NK-92 treated with Interleukin-12 subunit alpha and Interleukin-12 subunit beta, amount 100 ng/mL, for 24 hours (cell line): ENCODE data around the gene TMEM269.

Experiments used
- DNase-seq: peaks from one replicate; lab custom pipeline; 2025; lab: John Stamatoyannopoulos, UW

TMEM269 gene, protein sequence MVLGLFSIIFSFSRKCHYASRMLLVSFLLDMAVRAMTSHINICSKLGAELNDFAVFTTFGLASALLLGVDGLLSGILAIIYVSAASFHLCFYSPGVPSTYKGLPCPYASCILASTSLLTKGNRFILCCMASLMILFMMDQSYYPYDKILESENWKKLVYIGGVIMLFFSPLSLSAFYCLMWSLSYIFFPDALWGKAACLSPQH

DNA sequence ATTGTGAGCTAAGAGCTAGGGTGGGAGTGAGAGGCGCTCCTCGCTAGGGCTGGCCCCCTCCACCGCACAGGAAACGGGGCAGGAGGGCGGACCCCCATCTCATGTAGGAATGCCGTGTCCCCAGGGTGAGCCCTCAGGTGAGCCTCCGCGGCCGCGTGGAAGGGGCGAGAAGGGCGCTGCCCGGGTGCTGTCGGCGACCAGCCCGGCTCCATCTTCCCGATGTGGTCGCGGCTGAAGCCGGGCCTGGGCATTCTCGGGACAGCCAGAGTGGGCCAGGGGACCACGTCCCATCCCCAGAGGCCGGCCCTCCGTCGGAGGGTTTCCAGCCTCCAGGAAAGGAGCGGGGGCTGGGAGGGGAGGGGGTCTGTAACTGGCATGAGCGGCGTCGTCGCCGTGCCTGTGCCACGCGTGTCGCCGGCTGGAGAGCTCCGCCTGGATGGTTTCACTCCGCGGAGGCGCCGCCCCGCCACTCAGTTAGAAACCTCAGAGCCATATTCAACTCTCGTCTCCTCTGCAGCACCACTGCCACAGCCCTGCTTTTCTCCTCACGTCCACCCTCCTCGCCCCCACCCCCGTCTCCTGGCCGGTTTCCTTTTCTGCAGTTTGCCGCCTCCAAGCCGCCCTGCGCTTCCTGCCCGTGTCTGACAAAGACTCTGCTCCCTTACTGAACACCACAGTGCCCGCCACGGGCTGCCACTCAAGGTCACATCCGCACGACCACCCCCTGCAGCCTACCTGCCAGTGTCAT, at the start of gene TMEM269:
TMEM269 (plus strand) TSS at position 46 of the 748 bp plus-strand sequence. CDS start 4,903 bp downstream, outside the sequence.
- no peak for DNase-seq

DNA sequence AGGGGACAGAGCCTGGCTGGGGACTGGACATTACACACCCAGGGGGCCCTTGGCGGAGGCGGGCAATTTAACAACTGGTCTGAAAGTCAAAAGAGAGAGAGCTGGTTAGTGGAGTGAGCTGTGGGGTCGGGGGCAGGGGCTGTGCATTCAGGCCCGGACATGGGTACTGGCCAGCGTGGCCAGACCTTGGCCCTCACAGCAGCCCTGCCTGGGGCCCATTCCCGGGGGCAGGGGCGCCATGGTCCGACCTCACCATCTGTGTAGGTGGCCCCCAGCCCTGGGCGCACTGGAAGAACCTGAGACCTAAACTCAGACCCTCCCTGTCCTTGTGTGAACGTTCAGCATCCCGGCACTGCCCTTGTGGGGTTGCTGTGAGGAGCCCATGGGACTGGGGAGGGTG, 49.7 kb upstream of the TMEM269 start:
- DNase-seq, result no peak

DNA sequence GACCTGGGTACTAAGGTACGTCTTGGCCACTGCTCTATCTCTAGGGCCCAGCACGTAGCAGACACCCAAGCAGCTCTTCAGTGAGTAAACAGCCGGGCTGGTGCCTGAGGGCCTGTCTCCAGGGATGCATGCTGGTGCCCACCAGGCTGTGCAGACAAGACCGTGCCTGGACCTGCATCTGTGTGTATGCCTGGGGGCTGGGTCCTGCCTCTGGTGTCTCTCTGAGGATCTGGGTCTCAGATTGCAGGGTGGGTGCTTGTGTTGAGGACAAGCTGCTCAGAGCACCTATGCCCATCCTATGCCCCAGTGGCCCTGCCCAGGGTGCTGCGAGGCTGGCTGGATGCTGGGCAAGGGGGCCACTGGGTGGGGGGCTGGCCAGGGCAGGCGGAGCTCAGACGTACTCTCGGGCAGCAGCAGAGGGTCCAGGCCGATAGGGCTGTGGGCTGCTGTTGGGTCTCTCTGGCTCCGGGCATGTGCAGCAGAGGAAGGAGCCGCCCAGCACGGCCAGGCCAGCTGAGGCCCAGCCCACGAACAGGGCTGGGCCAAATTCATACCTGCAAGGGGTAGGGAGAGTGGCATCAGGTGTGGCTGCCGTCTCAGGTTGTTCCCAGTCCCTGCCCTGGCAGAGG, 49.2 kb upstream of the TMEM269 start:
- no peak for DNase-seq

DNA sequence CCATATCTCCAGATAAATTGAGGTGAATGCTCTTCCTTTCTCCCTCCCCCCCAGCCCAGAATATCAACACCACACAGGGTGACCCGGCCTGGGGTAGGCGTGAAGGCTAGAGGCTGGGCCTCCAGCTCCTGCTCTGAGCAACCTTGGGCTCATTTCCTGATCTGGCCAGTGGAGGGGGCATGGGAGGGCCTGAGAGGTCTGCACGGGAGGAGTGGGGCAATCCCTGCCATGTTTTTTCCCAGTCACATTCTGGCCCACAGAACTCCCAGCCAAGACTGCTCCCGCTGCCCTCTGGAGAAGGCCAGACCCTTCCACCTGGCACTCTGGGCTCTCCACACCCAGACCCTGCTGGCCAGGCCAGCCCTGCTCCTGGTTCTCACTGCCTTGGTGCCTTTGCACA, 48.6 kb upstream of the TMEM269 start:
- no peak for DNase-seq

DNA sequence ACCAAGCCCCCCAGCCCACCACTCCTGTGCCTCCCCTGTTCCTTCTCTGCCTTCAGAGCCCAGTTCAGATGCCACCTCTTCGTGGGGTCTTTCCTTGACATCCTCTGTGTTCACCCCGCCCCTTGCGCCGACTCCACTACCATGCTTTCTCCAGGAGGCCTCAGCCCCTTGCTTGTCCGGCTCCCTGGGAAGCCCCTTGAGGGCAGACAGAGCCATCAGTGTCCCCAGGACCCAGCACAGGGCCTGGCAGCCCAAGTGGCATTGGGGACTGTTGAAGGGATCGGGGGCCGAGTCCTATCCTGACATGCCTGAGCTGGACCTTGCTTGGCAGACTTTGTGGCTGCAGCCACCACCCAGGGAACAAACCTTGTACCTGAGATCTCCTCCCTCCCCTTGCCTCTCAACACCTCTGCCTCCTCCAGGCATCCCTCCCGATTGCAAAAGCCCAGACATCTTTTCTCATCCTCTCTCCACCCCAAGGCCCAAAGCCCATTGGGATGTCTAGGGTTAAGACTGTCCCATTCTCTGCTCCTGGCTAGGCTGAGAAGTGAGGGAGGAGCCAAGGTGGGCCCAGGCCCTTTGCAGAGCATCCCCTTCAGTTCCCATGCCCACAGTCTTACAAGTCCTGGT, 48.1 kb upstream of the TMEM269 start:
- DNase-seq, result no peak

DNA sequence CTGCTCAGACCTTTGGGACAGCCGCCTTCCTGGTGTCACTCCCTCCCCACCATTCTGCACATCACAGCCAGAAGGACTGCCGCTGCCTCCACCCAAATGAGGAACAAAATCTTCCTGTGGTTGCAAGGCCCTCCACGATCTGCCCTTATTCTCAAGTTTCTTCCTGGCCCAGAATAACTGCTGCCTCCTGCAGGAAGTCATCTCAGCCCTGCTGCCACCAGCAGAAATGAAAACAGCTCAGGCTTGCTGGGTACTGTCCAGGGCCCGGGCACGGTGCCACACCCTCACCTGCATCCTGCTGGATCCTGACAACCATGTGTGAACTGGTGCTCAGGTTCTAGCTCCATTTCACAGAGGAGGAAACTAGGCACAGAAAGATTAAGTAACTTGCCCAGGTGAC, 47.5 kb upstream of the TMEM269 start:
- no peak for DNase-seq

DNA sequence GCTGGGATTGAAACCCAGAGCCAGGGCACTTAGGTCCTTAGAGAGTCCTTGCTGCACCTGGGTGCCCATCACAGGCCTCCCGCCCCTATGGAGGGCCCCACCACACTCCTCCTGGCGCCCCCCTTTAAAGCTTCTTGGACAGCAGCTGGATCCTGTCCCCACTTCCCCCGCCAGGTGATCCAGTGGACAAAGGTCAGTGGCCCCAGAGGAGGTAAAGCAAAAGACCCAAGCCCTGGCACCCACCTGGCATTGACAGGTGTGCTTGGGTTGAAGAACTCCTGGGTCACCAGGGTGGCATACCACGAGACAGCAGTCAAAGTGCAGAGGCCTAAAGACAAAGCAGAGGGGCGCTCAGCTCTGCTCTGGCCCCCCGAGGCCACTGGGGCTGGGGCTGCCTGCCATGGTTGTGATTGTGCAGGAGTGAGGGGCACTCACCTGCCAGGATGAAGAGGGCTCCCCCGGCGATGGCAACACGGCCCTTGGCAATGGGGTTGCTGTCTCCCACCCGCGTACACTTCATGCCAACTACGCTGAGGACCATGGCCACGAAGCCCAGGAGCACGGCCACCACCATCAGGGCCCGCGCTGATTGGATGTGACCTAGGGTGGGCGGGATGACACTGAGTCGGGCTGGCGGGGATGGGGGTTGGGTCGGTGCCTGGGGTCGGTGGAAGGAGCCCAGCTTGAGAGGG, 46.7 kb upstream of the TMEM269 start:
- no peak for DNase-seq

DNA sequence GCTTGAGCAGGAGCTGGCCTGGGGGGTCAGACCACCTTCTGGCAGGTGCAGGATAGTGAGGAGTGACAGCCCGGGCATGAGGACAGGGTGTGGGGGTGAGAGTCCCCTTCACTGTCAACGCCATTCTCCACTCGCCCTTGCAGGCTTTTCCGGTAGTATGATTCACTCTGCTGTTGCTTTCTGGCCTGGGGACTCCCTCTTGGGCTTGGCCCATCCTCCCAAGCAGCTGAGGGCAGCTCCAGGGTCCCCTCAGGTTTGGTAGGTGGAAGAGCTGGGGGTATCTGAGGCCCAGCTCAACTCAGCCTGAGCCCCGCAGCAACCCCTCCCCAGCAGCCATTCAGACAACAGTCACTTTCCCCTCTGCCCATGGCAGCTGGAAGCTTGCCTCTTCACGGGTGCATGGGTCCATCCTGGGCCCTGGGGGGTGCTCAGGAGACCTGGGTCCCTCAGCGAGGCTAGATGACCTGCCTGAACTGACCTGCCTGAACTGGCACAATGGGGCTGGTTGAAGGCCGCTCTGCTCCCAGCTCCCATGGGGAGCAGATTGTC, 46.0 kb upstream of the TMEM269 start:
- DNase-seq, result no peak

DNA sequence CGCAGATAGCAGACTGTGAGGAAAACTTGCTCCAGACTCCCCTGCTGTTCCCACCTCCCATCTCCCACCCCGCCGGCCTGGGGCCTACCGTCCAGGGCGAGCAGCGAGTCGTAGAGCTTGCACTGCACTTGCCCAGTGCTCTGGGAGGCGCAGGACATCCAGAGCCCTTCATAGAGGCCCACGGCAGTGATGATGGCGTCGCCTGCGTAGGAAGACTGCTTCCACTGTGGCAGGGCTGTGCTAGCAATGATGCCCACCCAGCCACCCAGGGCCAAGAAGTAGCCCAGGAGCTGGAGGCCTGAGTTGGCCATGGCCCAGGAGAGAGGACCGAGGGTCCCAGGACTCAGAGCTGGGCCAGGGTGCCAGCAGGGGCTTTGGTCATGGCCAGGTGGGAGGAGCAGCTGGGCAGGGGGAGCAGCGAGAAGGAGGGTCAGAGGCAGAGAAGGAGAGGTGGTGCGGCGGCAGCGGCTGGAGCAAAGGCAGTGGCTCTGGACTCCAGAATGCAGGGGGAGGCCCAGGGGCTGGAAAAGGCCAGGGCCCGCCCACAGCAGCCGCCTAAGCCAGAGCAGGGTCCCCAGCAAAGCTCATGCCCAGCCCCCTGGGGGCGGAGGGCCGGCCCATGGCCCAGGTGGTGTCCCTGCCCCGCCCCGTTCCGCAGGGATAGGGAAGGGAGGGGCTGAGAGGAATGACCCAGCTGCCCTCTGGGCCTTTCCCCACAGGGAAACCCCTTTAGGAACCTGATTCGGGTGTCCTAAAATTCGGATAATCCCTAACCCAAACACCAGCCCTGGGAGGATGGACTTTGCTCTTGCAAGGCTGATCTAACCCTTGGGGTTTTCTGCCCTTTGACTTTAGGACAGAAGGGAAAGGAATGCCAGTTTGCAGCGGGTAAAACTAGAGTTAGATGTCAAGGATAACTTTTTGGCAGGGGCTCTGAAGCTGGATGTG, 44.8 kb upstream of the TMEM269 start, which contains the start of gene CLDN19:
CLDN19 (minus strand) TSS at position 484 of the 948 bp plus-strand sequence; CDS start at position 311, 173 bp downstream.
- DNase-seq, result no peak

DNA sequence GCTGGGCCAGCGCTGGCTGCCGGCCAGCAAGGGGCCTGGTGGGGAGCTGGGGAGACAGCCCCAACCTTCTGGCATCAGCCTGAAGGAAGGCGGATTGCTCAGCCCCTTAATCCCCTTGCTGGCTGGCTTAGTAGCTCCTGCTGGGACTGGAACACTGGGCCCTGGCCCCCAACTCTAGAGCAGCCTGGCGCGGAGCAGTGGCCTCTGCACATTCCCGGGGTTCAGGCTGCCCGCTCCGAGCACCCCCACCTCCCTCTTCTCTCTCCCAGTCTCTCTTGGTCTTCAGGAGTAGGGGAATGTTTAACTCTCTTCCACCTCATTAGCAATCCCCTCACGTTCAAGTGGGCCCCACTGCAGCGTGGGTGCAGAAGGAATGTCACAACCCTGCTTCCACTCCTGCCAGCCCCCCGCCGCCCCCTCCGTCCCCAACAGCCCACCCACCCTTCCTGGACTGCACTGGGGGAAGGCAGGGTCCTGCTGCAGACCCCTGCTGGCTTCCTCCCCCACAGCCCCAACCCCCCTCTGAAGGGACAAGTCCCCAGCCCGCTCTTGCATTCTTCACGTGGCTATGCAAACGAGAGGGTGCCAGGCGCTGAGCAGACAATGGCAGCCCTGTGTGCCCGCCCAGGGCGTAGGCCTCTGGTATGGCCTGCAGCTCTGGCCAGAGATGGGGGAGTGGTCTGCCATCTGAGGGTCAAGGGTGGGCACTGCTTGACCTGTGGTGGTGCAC, 43.8 kb upstream of the TMEM269 start:
- no peak for DNase-seq

DNA sequence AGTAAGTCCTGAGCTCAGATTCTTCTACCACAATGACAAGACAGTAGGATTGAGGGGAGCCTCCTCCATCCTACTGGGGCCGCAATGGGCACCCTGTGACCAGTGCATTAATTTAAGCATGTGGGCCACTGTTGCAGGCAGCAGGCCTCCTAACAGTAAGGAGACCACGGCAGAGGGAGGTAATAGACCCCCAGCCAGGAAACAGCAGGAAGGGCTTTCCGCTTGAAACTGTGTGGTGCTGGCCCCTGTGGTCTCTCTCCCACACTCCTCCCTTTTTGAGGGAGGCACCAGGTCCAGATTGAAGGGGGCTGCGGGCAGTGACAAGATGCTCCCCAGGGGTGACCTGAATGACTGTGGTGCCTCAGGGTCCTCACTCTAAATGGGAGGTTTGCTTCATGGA, 43.1 kb upstream of the TMEM269 start:
- DNase-seq, result no peak

DNA sequence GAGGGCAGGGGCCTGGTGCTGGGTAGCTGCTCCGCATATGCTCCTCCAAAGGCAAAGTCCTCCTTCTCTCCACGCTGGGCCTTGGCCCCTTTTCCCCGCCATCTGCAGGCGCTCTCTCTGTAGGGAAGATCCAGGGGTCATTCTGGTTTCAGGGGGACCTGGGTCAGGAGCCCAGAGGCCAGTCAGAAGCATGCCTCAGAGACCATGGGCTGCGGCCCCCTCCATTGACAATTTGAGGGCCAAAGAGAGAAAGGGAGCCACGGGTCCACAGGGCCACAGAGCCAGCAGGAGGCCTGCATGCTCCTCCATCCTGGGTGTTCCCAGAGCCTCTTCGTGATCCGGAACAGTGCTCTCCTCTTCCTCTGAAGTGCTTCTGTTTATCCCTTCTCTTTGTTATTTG, 42.6 kb upstream of the TMEM269 start:
- no peak for DNase-seq

DNA sequence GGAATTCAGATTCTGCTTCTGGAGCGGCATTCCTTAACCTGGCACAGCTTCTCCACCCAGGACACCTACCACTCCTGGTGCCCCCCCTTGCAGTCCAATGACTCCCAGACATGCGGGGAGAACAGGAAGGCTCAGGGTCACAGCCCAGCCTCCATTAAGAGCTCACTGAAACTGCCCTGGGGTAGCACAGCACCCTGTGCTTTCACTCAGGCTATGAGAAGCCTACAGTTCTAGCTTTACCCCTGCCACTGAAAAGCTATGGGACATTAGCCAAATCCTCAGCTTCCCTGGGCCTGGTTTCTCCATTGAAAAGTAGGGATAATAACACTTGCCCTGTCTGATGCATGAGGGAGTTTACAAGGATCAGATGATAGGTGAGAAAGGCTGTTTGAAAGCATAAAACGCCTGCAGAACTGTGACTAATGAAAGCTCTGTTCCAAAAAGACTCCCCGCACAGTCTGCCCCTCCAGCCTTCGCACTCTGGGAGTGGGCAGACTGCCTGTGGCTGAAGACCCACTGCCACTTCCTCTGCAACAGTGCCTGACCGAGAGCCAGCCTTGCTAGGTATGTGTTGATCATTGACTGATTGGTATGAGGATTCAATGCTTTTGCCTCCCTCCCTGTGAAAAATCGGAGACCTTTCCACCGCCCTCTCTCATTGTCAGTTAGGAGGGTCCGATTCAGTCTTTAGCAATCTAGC, 42.0 kb upstream of the TMEM269 start:
- DNase-seq, result no peak

DNA sequence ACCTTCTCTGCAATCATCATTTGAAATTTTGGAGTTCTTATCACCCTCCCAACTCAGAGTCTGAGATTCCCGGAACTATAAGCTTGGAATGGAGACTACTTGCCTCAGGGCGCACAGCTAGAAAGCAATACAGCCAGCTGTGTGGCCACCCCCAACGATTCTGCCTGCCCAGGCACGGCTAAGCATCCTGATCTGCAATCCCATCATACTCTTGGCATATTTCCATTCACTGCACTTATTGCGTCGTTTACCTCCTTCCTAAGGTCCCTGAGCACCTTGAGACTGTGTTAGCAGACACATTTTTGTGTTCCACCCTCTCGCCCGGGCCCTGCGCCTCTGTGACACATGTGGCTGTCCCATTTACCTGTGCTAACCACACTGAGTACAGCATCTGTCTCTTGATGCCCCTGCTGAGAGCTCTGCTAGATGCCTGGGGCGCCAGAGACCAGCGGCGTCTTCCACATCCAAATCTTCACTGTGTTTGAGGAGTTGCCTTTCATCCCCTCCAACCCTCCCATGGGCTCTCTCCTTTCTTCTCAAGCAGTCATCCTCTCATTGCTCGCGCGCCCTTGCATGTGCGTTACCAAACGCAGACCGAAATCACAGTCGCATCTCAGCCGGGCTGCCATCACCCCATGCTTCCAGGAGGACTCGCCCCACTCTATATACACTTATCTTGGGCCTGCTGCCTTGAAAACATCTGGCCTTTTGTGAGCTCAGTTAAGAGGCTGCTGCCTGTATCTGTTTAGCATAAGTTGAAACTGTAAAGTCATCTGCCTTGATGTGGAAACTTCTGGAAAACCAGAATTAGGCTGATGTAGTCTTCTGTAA, 41.3 kb upstream of the TMEM269 start:
- DNase-seq, result no peak

DNA sequence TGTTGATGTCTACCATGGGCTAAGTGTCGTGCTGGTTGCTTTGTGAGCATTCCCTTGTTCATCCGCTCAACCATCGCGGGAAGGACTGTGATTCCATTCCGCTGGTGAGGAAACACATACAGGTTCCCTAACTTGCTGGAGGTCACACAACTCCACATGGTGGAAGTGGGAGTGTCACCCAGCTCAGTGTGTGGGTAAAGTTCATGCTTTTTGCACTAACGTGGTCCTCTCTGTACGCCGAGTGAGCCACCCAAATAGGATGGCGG, 40.7 kb upstream of the TMEM269 start:
- no peak for DNase-seq

DNA sequence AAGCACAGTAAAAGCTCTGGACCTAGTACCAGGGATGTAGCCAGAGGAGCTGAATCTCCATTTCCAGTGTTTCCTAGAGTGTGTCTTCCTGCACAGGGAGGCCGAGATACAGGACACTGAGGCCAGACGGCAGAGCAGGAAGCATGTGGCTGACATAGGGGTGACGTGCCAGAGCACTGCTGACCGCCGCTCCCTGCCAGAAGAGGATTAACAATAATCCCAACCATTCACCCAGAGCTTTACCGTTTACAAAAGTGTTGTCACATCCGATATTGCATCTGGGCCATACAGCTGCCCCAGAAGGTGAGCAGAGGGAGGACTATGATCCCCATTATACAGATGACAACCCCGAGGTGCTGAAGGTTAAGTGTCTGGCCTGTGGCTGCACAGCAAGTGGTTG, 38.9 kb upstream of the TMEM269 start:
- DNase-seq, result no peak

DNA sequence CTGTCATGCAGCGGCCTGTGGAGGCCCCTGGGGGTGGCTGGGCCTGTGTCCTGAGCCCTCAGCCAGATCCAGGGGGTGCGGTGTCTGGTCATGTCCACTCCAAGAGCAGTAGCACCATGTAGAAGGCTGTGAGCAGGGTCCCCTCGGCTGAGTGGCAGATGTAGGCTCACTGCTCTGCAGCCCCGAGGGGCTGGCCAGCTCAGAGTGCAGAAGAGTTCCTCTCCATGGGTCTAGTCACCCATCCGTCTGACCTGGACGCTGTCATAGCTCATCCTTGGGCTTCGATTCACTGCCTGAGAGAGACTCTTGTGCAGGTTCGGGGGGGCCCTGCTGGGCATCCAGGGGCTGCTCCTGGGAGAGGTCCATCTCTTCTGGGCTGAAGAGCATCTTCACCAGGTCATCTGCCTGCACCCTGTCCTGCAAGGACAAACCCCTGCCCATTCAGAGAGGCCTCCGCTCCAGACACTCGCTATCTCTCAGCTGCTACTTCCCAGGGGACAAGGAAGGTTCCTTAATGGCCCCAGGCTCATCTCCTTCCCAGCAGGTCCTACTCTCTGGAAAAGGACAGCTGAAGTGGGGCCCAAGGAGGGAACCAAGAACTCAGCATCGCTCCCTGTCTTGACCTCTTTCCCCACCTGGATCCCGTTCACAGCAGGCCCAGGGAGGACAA, 38.2 kb upstream of the TMEM269 start:
- no peak for DNase-seq

DNA sequence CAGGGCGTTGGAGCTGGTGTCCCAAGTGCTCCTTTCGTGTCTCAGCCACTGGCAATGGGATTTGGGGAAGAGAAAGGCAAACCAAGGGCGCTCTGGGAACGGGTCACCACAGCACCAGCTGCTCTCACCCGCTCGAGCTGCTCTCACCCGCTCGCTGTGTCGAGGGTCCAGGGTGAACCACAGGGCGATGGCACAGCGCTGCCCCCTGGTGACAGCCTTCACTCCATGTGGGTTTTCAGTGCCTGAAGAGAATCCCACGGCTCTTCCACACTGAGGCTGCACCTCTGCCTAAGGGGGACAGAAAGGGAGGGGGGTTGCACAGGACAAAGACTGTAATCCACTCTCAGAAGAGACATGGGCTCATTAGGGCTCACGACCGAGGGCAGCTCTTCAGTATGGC, 37.7 kb upstream of the TMEM269 start:
- DNase-seq, result no peak
